Adrenal gland (tissue), 5 donors: ENCODE measurements around the gene ATXN1L.

Experiments
- CTCF ChIP-seq, 6 experiments: fragments of 450-650 bp in 4 of 6; fragments of 200-600 bp in 2 of 6; sonication (generic) in 1 of 6; IDR thresholded peaks; 1 replicate in 5 of 6; 2 replicates in 1 of 6; pipeline versions ENCODE4 v1.5.1 to v1.8.0; 2016 to 2021; ENCODE audit warnings: antibody characterized with exemption in 6 of 6, mild to moderate bottlenecking in 2 of 6, moderate library complexity in 1 of 6
- POLR2A ChIP-seq, 2 donors: fragments of 450-650 bp; IDR thresholded peaks; one replicate each; pipeline ENCODE4 v1.6.1; 2017; ENCODE audit warnings: antibody characterized with exemption in 2 of 2, mild to moderate bottlenecking in 2 of 2, moderate library complexity in 1 of 2
- donor health status: DM: no; HTN: no; CAD: no.

- no peak for TF ChIP-seq CTCF (IDR thresholded peaks at IDR 0.05)
- TF ChIP-seq POLR2A (IDR thresholded peaks at IDR 0.05): no peak
These were observed 50.0 kb downstream of the ATXN1L start for GRCh38 chr16:71895679-71896365.
